Esophagus squamous epithelium (tissue), 4 donors: ENCODE measurements around the gene DYRK1A.

Experiments used
- POLR2A ChIP-seq, 4 donors: fragments of 450-650 bp; IDR thresholded peaks; one replicate each; pipeline ENCODE4 v1.6.1; 2017; ENCODE audit warnings: antibody characterized with exemption in 4 of 4, mild to moderate bottlenecking in 4 of 4, moderate library complexity in 3 of 4
- TF ChIP-seq, protein P1 (sequence below), 6 experiments: fragments of 450-650 bp in 4 of 6; fragments of 200-600 bp in 2 of 6; sonication (generic) in 2 of 6; IDR thresholded peaks; one replicate each; pipeline ENCODE4 v1.5.1; 2016 to 2019; ENCODE audit warnings: antibody characterized with exemption in 6 of 6, mild to moderate bottlenecking in 4 of 6, moderate library complexity in 4 of 6

DNA sequence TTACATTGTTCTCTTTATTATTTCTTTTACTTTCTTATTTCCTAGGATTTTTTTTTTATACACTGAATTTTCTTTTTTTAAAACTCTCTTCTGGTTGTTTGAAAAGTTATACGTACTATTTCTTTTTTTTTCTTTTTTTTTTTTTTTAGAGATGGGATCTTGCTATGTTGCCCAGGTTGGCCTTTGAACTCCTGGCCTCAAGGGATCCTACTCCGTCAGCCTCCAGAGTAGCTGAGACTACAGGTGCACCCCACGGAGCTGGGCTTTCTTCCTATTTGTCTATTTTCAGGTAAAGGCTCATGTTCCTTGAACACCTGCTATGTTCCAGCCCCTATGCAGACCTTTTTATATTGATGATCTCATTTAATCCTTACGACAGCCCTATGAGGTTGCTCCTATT lies 29.4 kb upstream of the DYRK1A start:
- TF ChIP-seq, protein P1, sequence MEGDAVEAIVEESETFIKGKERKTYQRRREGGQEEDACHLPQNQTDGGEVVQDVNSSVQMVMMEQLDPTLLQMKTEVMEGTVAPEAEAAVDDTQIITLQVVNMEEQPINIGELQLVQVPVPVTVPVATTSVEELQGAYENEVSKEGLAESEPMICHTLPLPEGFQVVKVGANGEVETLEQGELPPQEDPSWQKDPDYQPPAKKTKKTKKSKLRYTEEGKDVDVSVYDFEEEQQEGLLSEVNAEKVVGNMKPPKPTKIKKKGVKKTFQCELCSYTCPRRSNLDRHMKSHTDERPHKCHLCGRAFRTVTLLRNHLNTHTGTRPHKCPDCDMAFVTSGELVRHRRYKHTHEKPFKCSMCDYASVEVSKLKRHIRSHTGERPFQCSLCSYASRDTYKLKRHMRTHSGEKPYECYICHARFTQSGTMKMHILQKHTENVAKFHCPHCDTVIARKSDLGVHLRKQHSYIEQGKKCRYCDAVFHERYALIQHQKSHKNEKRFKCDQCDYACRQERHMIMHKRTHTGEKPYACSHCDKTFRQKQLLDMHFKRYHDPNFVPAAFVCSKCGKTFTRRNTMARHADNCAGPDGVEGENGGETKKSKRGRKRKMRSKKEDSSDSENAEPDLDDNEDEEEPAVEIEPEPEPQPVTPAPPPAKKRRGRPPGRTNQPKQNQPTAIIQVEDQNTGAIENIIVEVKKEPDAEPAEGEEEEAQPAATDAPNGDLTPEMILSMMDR (IDR thresholded peaks at IDR 0.05): no peak
- no peak for TF ChIP-seq POLR2A (IDR thresholded peaks at IDR 0.05)
